A549 (cell line): Measurements from ENCODE around the gene TIAM2.

Experiments used
- CBX2 ChIP-seq: fragments of 200-600 bp; sonication (generic); IDR thresholded peaks from 2 replicates; pipeline ENCODE4 v1.6.1; 2016; ENCODE audit warnings: low read depth, mild to moderate bottlenecking, borderline replicate concordance
- CBX8 ChIP-seq: fragments of 200-600 bp; sonication (generic); IDR thresholded peaks from 2 replicates; pipeline ENCODE4 v1.6.1; 2016
- POLR2A ChIP-seq: IDR thresholded peaks from 2 replicates; pipeline ENCODE4 v1.6.1; 2012; ENCODE audit warnings: mild to moderate bottlenecking, low read length
- SREBF2 ChIP-seq: fragments of 450-650 bp; IDR thresholded peaks from 2 replicates; pipeline ENCODE4 v1.6.1; 2014; ENCODE audit warnings: mild to moderate bottlenecking, moderate library complexity
- TF ChIP-seq, protein P1 (sequence below): fragments of >200 bp; sonication (Bioruptor Twin); formaldehyde crosslinking; IDR thresholded peaks from 3 replicates; pipeline ENCODE4 v1.5.1; 2016

DNA sequence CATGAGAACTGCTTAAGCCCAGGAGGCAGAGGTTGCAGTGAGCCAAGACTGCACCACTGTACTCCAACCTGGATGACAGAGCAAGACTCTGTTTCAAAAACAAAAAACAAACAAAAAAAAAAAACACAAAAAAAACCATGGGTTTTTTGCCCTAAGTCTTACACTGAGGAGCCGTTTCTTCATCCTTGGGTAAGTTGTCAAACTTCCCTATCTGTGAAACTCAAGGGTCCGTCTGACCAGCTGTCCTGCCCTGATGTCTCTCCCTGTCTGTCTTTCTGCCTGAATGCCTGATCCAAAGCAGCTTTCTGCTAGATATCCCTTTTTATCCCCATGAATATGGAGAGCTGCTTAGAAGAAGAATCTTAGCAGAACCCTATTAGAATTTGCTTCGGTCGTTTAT, 227.4 kb downstream of the TIAM2 start:
- no peak for TF ChIP-seq POLR2A
- no peak for TF ChIP-seq CBX8
- TF ChIP-seq, protein P1, sequence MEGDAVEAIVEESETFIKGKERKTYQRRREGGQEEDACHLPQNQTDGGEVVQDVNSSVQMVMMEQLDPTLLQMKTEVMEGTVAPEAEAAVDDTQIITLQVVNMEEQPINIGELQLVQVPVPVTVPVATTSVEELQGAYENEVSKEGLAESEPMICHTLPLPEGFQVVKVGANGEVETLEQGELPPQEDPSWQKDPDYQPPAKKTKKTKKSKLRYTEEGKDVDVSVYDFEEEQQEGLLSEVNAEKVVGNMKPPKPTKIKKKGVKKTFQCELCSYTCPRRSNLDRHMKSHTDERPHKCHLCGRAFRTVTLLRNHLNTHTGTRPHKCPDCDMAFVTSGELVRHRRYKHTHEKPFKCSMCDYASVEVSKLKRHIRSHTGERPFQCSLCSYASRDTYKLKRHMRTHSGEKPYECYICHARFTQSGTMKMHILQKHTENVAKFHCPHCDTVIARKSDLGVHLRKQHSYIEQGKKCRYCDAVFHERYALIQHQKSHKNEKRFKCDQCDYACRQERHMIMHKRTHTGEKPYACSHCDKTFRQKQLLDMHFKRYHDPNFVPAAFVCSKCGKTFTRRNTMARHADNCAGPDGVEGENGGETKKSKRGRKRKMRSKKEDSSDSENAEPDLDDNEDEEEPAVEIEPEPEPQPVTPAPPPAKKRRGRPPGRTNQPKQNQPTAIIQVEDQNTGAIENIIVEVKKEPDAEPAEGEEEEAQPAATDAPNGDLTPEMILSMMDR: no peak
- no peak for TF ChIP-seq CBX2
- no peak for TF ChIP-seq SREBF2
